UCSD-AML1 (cell line): Measurements from ENCODE around the gene IL1RAP.
"Not testable (repeated sequence)": the region's sequence is repeated elsewhere in the genome, so short reads cannot be mapped to it uniquely, and the experiment has no call there.

Experiments
- DNase-seq: peaks from one replicate; lab custom pipeline; 2025; ENCODE audit not compliant: unreplicated experiment; lab: John Stamatoyannopoulos, UW

IL1RAP gene, protein sequence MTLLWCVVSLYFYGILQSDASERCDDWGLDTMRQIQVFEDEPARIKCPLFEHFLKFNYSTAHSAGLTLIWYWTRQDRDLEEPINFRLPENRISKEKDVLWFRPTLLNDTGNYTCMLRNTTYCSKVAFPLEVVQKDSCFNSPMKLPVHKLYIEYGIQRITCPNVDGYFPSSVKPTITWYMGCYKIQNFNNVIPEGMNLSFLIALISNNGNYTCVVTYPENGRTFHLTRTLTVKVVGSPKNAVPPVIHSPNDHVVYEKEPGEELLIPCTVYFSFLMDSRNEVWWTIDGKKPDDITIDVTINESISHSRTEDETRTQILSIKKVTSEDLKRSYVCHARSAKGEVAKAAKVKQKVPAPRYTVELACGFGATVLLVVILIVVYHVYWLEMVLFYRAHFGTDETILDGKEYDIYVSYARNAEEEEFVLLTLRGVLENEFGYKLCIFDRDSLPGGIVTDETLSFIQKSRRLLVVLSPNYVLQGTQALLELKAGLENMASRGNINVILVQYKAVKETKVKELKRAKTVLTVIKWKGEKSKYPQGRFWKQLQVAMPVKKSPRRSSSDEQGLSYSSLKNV

GRCh38 chr3:190513409-190514370, at the start of gene IL1RAP:
Gene IL1RAP, plus strand, starts transcription at chr3:190514085. Its CDS starts 50,205 bp downstream, at chr3:190564290.
- DNase-seq = peak; percentile 95

- no peak for DNase-seq
Observed at GRCh38 chr3:190467922-190468321, 46.0 kb upstream of the IL1RAP start.

- not testable (repeated sequence) for DNase-seq
Observed at GRCh38 chr3:190473261-190473660, 40.6 kb upstream of the IL1RAP start.

DNA sequence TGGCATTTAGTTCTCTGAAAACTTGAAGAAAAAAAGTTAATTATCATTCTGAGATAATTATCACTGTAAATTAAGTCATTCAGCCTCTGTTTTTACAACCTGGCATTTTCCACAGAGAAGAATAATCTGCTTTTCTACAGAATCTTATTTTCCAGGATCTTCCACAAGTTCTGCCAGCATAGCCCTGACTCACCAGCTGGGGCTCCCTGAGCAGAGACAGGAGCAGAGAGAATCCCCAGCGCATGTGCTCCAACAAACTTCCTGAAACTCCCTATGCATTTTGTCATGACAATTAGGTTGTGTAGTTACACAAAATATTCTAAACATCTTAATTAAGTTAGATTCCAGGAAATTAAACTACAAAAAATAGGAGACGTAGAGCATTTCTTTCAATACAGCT, 32.1 kb upstream of the IL1RAP start:
- no peak for DNase-seq

DNA sequence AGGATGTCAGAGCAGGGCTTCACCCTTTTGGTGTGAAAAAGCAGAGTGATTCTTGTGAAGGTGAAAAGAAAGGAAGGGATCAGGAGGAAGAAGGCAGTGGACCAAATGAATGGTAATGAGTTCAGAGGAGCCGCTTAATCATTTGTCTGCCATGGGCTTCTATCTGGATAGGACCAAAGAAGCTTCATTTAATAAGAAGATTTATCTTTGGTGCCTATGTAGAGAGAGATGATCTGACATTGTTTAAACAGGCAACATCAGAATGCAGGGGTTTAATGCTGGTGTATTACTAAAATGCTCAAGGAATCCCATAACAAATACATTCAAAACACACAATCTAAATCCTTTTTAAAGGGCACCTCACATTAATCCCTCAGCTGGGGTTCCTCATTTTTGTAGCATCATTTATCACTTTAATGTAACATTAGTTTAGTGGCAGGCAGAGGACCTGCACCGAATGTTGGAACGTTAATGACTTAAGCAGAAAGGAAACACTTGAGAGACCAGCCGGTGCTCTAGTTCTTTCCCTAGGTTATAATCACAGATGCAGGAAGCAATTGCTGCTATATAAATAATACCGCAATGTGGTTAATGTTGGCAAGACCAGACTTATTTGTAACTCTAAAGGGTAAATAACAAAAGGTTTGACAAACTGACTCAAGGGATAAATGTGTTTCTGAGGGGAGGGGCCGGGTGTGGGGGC, 27.9 kb upstream of the IL1RAP start:
- no peak for DNase-seq

- DNase-seq = no peak
Observed at GRCh38 chr3:190486533-190486864, 27.4 kb upstream of the IL1RAP start.

GRCh38 chr3:190486908-190487607, 26.8 kb upstream of the IL1RAP start:
- no peak for DNase-seq

DNA sequence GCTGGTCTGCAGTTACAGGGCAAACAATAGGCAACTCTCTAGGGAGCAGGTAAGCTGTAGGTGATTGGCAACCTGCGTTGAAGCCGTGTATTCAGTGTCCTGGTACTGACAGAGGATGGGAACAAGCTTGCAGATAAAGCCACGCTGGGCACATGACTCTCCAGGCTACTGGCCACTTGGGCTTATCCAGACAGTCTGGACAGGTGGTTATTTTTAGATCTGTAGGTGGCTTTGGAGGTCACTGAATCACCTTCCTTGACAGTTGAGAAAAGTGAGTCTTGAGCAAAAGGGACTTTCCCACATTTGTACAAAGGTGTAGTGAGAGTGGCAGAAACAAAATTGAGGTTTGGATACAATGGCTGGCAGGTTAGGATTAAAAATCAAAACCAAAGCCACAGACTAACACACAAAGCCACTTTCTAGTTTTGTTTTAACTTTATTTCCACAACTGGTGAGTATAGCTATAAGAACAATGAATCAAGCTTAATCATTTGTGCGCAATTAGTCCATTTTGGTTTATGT, 22.3 kb upstream of the IL1RAP start:
- no peak for DNase-seq

- DNase-seq = no peak
Observed at GRCh38 chr3:190492129-190492528, 21.8 kb upstream of the IL1RAP start.

DNA sequence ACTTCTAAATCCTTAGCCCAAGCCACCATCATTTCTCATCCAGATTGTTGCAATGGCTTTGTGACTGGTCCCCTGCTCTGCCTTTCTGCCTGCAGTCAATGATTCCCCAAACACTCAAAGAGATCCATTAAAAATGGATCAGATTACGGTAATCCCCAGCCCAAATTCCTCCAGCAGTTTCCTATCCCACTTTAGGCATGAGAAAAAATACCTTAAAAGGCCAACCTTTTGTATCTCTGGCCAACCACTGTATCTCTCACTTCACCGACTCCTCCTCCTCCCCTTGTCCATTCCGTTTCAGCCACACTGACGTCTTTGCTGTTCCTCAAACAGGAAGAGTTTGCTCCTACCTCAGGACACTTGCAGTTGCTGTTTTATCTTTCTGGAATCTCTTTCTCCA, 20.9 kb upstream of the IL1RAP start:
- DNase-seq = no peak

GRCh38 chr3:190494907-190495306, 19.0 kb upstream of the IL1RAP start:
- DNase-seq = no peak

GRCh38 chr3:190495354-190495753, 18.5 kb upstream of the IL1RAP start:
- DNase-seq = no peak

GRCh38 chr3:190495796-190496195, 18.1 kb upstream of the IL1RAP start:
- no peak for DNase-seq

- DNase-seq = no peak
Observed at GRCh38 chr3:190496859-190497258, 17.0 kb upstream of the IL1RAP start.

DNA sequence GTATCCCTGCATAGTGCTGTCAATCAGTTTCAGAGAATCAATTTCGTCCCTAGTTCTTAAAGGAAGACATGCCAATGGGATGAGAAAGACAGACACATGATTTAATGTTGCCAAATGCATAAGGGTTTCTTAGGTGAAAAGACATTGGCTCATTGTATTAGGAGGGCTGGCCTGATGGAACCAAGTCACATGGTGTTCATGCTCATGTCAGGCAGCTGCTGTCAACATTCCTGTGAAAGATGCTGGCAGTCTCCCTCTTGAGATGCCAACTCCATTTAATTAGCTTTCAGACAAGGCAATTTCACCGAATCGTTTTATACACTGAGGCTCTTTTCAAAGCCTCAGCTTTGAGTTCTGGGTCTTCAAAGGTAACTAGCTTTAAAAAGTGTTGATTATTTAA, 16.1 kb upstream of the IL1RAP start:
- no peak for DNase-seq

DNA sequence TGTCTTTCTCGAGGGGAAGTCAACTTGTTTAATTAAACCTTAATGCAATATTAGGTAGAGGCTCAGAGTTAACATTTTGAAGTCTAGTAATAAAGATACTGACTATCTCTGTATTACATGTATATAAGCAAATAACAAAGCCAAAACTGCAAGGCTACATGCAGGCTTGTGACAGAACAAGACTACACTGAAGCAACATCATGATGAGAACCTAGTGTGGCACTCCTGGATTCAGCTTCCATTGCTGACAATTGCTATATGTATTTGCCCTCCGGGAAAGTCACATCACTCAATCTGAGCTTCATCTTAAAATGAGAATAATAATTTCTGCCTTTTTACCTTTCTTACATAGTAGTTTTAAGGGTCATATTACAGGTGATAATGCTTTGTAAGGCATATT, 15.6 kb upstream of the IL1RAP start:
- DNase-seq = no peak

- DNase-seq = no peak
Observed at GRCh38 chr3:190499122-190499521, 14.8 kb upstream of the IL1RAP start.

DNA sequence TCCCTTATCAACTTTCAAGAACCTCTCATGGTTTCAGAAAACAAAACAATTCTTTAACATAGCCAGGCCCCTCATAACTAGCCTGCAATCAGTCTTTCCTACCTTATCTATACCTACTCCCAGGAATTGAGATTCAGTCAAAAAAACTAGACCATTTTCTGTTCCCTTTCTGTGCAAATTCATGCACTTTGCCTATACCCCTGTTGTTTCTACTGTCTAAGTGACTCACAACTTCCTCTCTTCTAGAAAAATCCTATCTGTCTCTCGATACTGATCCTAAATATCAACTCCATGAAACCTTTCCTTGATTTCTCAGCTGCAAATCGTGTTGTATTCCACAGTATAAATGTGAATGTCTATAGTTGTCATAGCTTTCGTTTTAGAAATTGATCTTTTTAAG, 10.9 kb upstream of the IL1RAP start:
- DNase-seq = no peak

DNA sequence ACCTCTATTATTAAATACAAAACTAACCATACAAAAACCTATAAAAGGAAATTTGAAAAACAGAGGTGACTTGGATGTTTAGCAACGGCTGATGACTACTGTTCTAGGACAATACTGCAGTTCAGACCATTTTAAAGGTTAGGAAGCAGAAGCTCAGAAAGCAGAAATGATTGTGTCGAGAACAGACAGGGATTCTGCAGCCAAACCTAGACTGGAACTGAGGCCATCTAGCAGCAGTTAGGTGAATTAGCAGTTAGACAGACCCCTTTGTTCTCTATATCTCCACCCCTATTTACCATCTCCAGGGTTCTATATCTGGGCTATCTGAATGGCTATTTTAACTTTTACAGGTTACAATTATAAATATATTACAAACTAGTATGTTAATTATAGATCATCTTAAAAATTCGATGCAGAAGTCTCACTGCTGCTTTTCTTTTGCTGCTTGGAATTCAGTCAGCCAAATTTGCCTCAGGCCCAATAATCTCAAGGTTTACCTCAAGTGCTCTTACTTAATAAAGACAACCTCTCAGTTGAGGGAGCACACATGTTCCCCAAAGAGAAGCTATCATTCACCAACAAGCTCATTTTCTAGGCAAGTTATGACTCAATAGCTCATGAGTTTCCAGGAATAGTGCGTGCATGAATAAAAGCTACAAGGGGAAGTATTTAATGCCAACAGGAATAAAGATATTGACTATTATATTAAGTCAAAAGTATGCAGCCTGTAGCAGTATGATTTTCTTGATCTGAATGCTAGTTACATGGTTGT, 9.3 kb upstream of the IL1RAP start:
- no peak for DNase-seq
